GM12865 (cell line): ENCODE data around the gene BRSK1.

Source experiments
- DNase-seq: peaks from one replicate; pipeline ENCODE4 v3.0.0; 2010; ENCODE audit warnings: low read depth
- H3K4me3 ChIP-seq: 2 replicates; pipeline ENCODE4 v1.5.1; 2011; ENCODE audit warnings: mild to moderate bottlenecking, low read depth, low read length, control low read depth
- CTCF ChIP-seq: IDR thresholded peaks from 2 replicates; pipeline ENCODE4 v1.5.1; 2011; ENCODE audit warnings: low read length, control low read depth, low read depth, inconsistent platforms; ENCODE audit not compliant: insufficient read depth; ENCODE audit errors: missing control alignments

Gene BRSK1

GRCh38 chr19:55266404-55266803, 17.4 kb upstream of the BRSK1 start:
- no peak for DNase-seq
- TF ChIP-seq CTCF = no peak
- H3K4me3 ChIP-seq = no peak overlapping the region

GRCh38 chr19:55266840-55267239, 17.0 kb upstream of the BRSK1 start:
- no peak for TF ChIP-seq CTCF
- no peak for DNase-seq
- H3K4me3 ChIP-seq = no peak overlapping the region

- no peak for DNase-seq
- no peak for TF ChIP-seq CTCF
- no peak overlapping the region for H3K4me3 ChIP-seq
These were observed 14.5 kb upstream of the BRSK1 start for GRCh38 chr19:55269299-55269698.

- no peak for DNase-seq
- TF ChIP-seq CTCF = no peak
- H3K4me3 ChIP-seq = no peak overlapping the region
These were observed 13.4 kb upstream of the BRSK1 start for GRCh38 chr19:55270172-55270942.

- H3K4me3 ChIP-seq = no peak overlapping the region
- no peak for DNase-seq
- TF ChIP-seq CTCF = no peak
These were observed 11.7 kb upstream of the BRSK1 start for GRCh38 chr19:55272142-55272541.

GRCh38 chr19:55273978-55274707, 9.7 kb upstream of the BRSK1 start:
- no peak for DNase-seq
- TF ChIP-seq CTCF = no peak
- no peak overlapping the region for H3K4me3 ChIP-seq
